HEK293 (cell line): Measurements from ENCODE around the gene LGALS13.

Experiments
- FEZF1 ChIP-seq: fragments of 450-650 bp; formaldehyde crosslinking; IDR thresholded peaks from 2 replicates; pipeline ENCODE4 v1.5.1; 2016; ENCODE audit warnings: missing biosample characterization, missing genetic modification characterization
- GLI4 ChIP-seq: fragments of 450-650 bp; formaldehyde crosslinking; IDR thresholded peaks from 2 replicates; pipeline ENCODE4 v1.5.1; 2016; ENCODE audit warnings: missing biosample characterization, missing genetic modification characterization
- GLIS1 ChIP-seq: fragments of 450-650 bp; formaldehyde crosslinking; IDR thresholded peaks from 2 replicates; pipeline ENCODE4 v1.5.1; 2016; ENCODE audit warnings: missing biosample characterization, missing genetic modification characterization
- HOXA7 ChIP-seq: sonication (generic); formaldehyde crosslinking; IDR thresholded peaks from 2 replicates; pipeline ENCODE4 v1.8.1; 2022; ENCODE audit warnings: missing genetic modification reagents, borderline replicate concordance
- HOXD13 ChIP-seq: sonication (generic); formaldehyde crosslinking; IDR thresholded peaks from 2 replicates; pipeline ENCODE4 v1.8.0; 2022; ENCODE audit warnings: missing genetic modification reagents, borderline replicate concordance
- KLF1 ChIP-seq: fragments of 450-650 bp; formaldehyde crosslinking; IDR thresholded peaks from 2 replicates; pipeline ENCODE4 v1.5.1; 2016; ENCODE audit warnings: missing biosample characterization, missing genetic modification characterization
- KLF10 ChIP-seq: fragments of 450-650 bp; IDR thresholded peaks from 2 replicates; pipeline ENCODE4 v1.5.1; 2018; ENCODE audit warnings: missing biosample characterization, mild to moderate bottlenecking, missing genetic modification characterization
- WT1 ChIP-seq: fragments of 450-650 bp; formaldehyde crosslinking; IDR thresholded peaks from 2 replicates; pipeline ENCODE4 v1.5.1; 2016; ENCODE audit warnings: missing biosample characterization, missing genetic modification characterization
- ZFP69B ChIP-seq: fragments of 450-650 bp; formaldehyde crosslinking; IDR thresholded peaks from 2 replicates; pipeline ENCODE4 v1.5.1; 2016; ENCODE audit warnings: missing biosample characterization, missing genetic modification characterization
- ZNF133 ChIP-seq: fragments of 450-650 bp; formaldehyde crosslinking; IDR thresholded peaks from 2 replicates; pipeline ENCODE4 v1.5.1; 2016; ENCODE audit warnings: missing biosample characterization, missing genetic modification characterization
- ZNF16 ChIP-seq: fragments of 450-650 bp; formaldehyde crosslinking; IDR thresholded peaks from 2 replicates; pipeline ENCODE4 v1.5.1; 2016; ENCODE audit warnings: low read depth, missing biosample characterization, missing genetic modification characterization
- ZNF175 ChIP-seq: fragments of 450-650 bp; formaldehyde crosslinking; IDR thresholded peaks from 2 replicates; pipeline ENCODE4 v1.5.1; 2016; ENCODE audit warnings: missing biosample characterization, missing genetic modification characterization
- ZNF274 ChIP-seq, 2 experiments: fragments of 200-500 bp in 1 of 2; fragments of 450-650 bp in 1 of 2; sonication (Bioruptor generic) in 1 of 2; formaldehyde crosslinking in 1 of 2; IDR thresholded peaks; 2 replicates each; pipeline versions ENCODE4 v1.5.1 to v1.6.1; 2014 to 2016; ENCODE audit warnings: borderline replicate concordance in 1 of 2, inconsistent platforms in 1 of 2, low read length in 1 of 2, missing biosample characterization in 1 of 2, missing genetic modification characterization in 1 of 2
- ZNF426 ChIP-seq: fragments of 450-650 bp; formaldehyde crosslinking; IDR thresholded peaks from 2 replicates; pipeline ENCODE4 v1.5.1; 2017; ENCODE audit warnings: missing biosample characterization, missing genetic modification characterization, mild to moderate bottlenecking, inconsistent platforms, moderate library complexity
- ZNF473 ChIP-seq: fragments of 450-650 bp; formaldehyde crosslinking; IDR thresholded peaks from 2 replicates; pipeline ENCODE4 v1.5.1; 2017; ENCODE audit warnings: missing biosample characterization, missing genetic modification characterization
- ZNF48 ChIP-seq: fragments of 450-650 bp; formaldehyde crosslinking; IDR thresholded peaks from 2 replicates; pipeline ENCODE4 v1.5.1; 2016; ENCODE audit warnings: missing biosample characterization, missing genetic modification characterization
- ZNF629 ChIP-seq: fragments of 450-650 bp; formaldehyde crosslinking; IDR thresholded peaks from 2 replicates; pipeline ENCODE4 v1.5.1; 2017; ENCODE audit warnings: missing biosample characterization, missing genetic modification characterization
- ZNF670 ChIP-seq: fragments of 450-650 bp; formaldehyde crosslinking; IDR thresholded peaks from 2 replicates; pipeline ENCODE4 v1.5.1; 2016; ENCODE audit warnings: missing biosample characterization, missing genetic modification characterization, low read depth
- ZNF747 ChIP-seq: fragments of 450-650 bp; formaldehyde crosslinking; IDR thresholded peaks from 2 replicates; pipeline ENCODE4 v1.5.1; 2016; ENCODE audit warnings: missing biosample characterization, missing genetic modification characterization
- ZNF777 ChIP-seq: fragments of 450-650 bp; formaldehyde crosslinking; IDR thresholded peaks from 2 replicates; pipeline ENCODE4 v1.5.1; 2017; ENCODE audit warnings: missing biosample characterization, missing genetic modification characterization, borderline replicate concordance
- ZSCAN30 ChIP-seq: fragments of 450-650 bp; IDR thresholded peaks from 2 replicates; pipeline ENCODE4 v1.5.1; 2018; ENCODE audit warnings: missing biosample characterization, mild to moderate bottlenecking, missing genetic modification characterization, moderate library complexity
- ZXDB ChIP-seq: fragments of 450-650 bp; formaldehyde crosslinking; IDR thresholded peaks from 2 replicates; pipeline ENCODE4 v1.5.1; 2016; ENCODE audit warnings: missing biosample characterization, missing genetic modification characterization
- TF ChIP-seq, protein P1 (sequence below): fragments of 450-650 bp; formaldehyde crosslinking; IDR thresholded peaks from 2 replicates; pipeline ENCODE4 v1.5.1; 2016; ENCODE audit warnings: missing biosample characterization, missing genetic modification characterization, borderline replicate concordance
- TF ChIP-seq, protein P2 (sequence below): fragments of 450-650 bp; formaldehyde crosslinking; IDR thresholded peaks from 2 replicates; pipeline ENCODE4 v1.5.1; 2016; ENCODE audit warnings: missing biosample characterization, missing genetic modification characterization, low read depth
- TF ChIP-seq, protein P3 (sequence below): fragments of 450-650 bp; formaldehyde crosslinking; IDR thresholded peaks from 2 replicates; pipeline ENCODE4 v1.5.1; 2016; ENCODE audit warnings: missing biosample characterization, missing genetic modification characterization, borderline replicate concordance
- TF ChIP-seq, protein P4 (sequence below): fragments of 450-650 bp; formaldehyde crosslinking; IDR thresholded peaks from 2 replicates; pipeline ENCODE4 v1.5.1; 2017; ENCODE audit warnings: missing biosample characterization, missing genetic modification characterization
- TF ChIP-seq, protein P5 (sequence below): fragments of 450-650 bp; IDR thresholded peaks from 2 replicates; pipeline ENCODE4 v1.5.1; 2018; ENCODE audit warnings: missing biosample characterization, missing genetic modification characterization

The LGALS13 gene

DNA sequence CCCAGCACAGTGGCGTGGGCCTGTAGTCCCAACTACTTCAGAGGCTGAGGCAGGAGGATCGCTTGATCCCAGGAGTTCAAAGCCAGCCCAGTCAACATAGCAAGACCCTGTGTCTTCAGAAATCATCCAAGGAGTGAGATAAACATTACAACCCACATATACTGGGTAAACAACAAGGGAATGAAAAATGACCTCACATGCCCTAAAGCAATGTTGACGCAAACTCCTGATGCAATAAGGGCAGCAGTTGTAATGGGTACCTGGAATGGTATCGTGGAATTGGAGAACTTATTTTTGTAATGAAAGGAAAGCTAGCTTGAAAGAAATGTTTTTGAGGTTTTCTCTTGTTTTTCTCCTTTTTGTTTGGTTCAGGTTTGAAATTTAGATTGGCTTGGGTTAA is 28.9 kb downstream of the LGALS13 start (continued):
- TF ChIP-seq, protein P1, sequence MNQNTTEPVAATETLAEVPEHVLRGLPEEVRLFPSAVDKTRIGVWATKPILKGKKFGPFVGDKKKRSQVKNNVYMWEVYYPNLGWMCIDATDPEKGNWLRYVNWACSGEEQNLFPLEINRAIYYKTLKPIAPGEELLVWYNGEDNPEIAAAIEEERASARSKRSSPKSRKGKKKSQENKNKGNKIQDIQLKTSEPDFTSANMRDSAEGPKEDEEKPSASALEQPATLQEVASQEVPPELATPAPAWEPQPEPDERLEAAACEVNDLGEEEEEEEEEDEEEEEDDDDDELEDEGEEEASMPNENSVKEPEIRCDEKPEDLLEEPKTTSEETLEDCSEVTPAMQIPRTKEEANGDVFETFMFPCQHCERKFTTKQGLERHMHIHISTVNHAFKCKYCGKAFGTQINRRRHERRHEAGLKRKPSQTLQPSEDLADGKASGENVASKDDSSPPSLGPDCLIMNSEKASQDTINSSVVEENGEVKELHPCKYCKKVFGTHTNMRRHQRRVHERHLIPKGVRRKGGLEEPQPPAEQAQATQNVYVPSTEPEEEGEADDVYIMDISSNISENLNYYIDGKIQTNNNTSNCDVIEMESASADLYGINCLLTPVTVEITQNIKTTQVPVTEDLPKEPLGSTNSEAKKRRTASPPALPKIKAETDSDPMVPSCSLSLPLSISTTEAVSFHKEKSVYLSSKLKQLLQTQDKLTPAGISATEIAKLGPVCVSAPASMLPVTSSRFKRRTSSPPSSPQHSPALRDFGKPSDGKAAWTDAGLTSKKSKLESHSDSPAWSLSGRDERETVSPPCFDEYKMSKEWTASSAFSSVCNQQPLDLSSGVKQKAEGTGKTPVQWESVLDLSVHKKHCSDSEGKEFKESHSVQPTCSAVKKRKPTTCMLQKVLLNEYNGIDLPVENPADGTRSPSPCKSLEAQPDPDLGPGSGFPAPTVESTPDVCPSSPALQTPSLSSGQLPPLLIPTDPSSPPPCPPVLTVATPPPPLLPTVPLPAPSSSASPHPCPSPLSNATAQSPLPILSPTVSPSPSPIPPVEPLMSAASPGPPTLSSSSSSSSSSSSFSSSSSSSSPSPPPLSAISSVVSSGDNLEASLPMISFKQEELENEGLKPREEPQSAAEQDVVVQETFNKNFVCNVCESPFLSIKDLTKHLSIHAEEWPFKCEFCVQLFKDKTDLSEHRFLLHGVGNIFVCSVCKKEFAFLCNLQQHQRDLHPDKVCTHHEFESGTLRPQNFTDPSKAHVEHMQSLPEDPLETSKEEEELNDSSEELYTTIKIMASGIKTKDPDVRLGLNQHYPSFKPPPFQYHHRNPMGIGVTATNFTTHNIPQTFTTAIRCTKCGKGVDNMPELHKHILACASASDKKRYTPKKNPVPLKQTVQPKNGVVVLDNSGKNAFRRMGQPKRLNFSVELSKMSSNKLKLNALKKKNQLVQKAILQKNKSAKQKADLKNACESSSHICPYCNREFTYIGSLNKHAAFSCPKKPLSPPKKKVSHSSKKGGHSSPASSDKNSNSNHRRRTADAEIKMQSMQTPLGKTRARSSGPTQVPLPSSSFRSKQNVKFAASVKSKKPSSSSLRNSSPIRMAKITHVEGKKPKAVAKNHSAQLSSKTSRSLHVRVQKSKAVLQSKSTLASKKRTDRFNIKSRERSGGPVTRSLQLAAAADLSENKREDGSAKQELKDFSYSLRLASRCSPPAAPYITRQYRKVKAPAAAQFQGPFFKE (tag by site-specific recombination) = no peak
- peak; percentile 37; the same call in 1 of the 2 replicates for TF ChIP-seq ZNF133 (tag by site-specific recombination)
- TF ChIP-seq ZNF274 (IDR thresholded peaks at IDR 0.05; ENCODE audit: low read length) = no peak
- no peak for TF ChIP-seq ZNF274 (tag by site-specific recombination; IDR thresholded peaks at IDR 0.05; ENCODE audit: borderline replicate concordance)
- TF ChIP-seq ZSCAN30 (tag by site-specific recombination) = no peak
- TF ChIP-seq ZNF473 (tag by site-specific recombination) = no peak
- no peak for TF ChIP-seq ZNF48
- TF ChIP-seq KLF1 (tag by site-specific recombination) = no peak
- no peak for TF ChIP-seq HOXA7 (CRISPR knock-in tag)
- TF ChIP-seq, protein P2, sequence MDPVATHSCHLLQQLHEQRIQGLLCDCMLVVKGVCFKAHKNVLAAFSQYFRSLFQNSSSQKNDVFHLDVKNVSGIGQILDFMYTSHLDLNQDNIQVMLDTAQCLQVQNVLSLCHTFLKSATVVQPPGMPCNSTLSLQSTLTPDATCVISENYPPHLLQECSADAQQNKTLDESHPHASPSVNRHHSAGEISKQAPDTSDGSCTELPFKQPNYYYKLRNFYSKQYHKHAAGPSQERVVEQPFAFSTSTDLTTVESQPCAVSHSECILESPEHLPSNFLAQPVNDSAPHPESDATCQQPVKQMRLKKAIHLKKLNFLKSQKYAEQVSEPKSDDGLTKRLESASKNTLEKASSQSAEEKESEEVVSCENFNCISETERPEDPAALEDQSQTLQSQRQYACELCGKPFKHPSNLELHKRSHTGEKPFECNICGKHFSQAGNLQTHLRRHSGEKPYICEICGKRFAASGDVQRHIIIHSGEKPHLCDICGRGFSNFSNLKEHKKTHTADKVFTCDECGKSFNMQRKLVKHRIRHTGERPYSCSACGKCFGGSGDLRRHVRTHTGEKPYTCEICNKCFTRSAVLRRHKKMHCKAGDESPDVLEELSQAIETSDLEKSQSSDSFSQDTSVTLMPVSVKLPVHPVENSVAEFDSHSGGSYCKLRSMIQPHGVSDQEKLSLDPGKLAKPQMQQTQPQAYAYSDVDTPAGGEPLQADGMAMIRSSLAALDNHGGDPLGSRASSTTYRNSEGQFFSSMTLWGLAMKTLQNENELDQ (tag by site-specific recombination) = no peak
- TF ChIP-seq ZXDB (tag by site-specific recombination) = no peak
- no peak for TF ChIP-seq ZNF175 (tag by site-specific recombination)
- TF ChIP-seq, protein P3, sequence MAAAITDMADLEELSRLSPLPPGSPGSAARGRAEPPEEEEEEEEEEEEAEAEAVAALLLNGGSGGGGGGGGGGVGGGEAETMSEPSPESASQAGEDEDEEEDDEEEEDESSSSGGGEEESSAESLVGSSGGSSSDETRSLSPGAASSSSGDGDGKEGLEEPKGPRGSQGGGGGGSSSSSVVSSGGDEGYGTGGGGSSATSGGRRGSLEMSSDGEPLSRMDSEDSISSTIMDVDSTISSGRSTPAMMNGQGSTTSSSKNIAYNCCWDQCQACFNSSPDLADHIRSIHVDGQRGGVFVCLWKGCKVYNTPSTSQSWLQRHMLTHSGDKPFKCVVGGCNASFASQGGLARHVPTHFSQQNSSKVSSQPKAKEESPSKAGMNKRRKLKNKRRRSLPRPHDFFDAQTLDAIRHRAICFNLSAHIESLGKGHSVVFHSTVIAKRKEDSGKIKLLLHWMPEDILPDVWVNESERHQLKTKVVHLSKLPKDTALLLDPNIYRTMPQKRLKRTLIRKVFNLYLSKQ (tag by site-specific recombination) = no peak
- TF ChIP-seq GLIS1 (tag by site-specific recombination) = no peak
- TF ChIP-seq ZNF747 (tag by site-specific recombination) = no peak
- no peak for TF ChIP-seq HOXD13 (CRISPR knock-in tag)
- TF ChIP-seq, protein P4, sequence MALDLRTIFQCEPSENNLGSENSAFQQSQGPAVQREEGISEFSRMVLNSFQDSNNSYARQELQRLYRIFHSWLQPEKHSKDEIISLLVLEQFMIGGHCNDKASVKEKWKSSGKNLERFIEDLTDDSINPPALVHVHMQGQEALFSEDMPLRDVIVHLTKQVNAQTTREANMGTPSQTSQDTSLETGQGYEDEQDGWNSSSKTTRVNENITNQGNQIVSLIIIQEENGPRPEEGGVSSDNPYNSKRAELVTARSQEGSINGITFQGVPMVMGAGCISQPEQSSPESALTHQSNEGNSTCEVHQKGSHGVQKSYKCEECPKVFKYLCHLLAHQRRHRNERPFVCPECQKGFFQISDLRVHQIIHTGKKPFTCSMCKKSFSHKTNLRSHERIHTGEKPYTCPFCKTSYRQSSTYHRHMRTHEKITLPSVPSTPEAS (tag by site-specific recombination) = peak; percentile 26; the same call in 1 of the 2 replicates
- TF ChIP-seq ZNF670 (tag by site-specific recombination) = no peak
- TF ChIP-seq ZNF426 (tag by site-specific recombination) = no peak
- TF ChIP-seq ZNF629 (tag by site-specific recombination) = peak; percentile 86
- no peak for TF ChIP-seq GLI4 (tag by site-specific recombination)
- no peak for TF ChIP-seq KLF10
- TF ChIP-seq WT1 = no peak
- TF ChIP-seq ZNF777 (tag by site-specific recombination) = no peak
- peak; percentile 18; the same call in 1 of the 2 replicates for TF ChIP-seq FEZF1 (tag by site-specific recombination)
- peak; percentile 71 for TF ChIP-seq ZFP69B
- TF ChIP-seq ZNF16 (tag by site-specific recombination) = no peak
- TF ChIP-seq, protein P5, sequence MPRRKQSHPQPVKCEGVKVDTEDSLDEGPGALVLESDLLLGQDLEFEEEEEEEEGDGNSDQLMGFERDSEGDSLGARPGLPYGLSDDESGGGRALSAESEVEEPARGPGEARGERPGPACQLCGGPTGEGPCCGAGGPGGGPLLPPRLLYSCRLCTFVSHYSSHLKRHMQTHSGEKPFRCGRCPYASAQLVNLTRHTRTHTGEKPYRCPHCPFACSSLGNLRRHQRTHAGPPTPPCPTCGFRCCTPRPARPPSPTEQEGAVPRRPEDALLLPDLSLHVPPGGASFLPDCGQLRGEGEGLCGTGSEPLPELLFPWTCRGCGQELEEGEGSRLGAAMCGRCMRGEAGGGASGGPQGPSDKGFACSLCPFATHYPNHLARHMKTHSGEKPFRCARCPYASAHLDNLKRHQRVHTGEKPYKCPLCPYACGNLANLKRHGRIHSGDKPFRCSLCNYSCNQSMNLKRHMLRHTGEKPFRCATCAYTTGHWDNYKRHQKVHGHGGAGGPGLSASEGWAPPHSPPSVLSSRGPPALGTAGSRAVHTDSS (tag by site-specific recombination) = no peak
